ENCODE measurements around the gene PLA2G4F.

GRCh38 chr15:42108806-42109205, 47.6 kb downstream of the PLA2G4F start:
- TF ChIP-seq, protein P1, sequence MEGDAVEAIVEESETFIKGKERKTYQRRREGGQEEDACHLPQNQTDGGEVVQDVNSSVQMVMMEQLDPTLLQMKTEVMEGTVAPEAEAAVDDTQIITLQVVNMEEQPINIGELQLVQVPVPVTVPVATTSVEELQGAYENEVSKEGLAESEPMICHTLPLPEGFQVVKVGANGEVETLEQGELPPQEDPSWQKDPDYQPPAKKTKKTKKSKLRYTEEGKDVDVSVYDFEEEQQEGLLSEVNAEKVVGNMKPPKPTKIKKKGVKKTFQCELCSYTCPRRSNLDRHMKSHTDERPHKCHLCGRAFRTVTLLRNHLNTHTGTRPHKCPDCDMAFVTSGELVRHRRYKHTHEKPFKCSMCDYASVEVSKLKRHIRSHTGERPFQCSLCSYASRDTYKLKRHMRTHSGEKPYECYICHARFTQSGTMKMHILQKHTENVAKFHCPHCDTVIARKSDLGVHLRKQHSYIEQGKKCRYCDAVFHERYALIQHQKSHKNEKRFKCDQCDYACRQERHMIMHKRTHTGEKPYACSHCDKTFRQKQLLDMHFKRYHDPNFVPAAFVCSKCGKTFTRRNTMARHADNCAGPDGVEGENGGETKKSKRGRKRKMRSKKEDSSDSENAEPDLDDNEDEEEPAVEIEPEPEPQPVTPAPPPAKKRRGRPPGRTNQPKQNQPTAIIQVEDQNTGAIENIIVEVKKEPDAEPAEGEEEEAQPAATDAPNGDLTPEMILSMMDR (conservative IDR thresholded peaks at IDR 0.05 in 1 of 2, IDR thresholded peaks at IDR 0.05 in 1 of 2; ENCODE audit: extremely low read depth in 1 of 2, insufficient read depth in 1 of 2, low read depth in 1 of 2, low read length in 2 of 2), result no peak
- TF ChIP-seq EZH2 (IDR thresholded peaks at IDR 0.05; ENCODE audit: borderline replicate concordance, low read length), result no peak

All from mammary epithelial cell (primary cell).